K562 (cell line): ENCODE results near the gene ZNF292. TPM values are rescaled to one million over a fixed set of nuclear protein-coding genes. Genes with fewer than 3 reads are reported as not detected.
"Not testable (repeated sequence)": the region's sequence is repeated elsewhere in the genome, so short reads cannot be mapped to it uniquely, and the experiment has no call there.

ENCODE experiments used
- ATAC-seq: fragments of 200-7000 bp; cut with Tn5 transposase; 3 replicates; pipeline ENCODE4 v1.9.1; 2020; ENCODE audit warnings: moderate library complexity
- BruUV-seq: library from RNA; stranded (reverse); fragments of 400-500 nt; replicated peaks from 2 replicates; lab custom pipeline; 2021; lab: Mats Ljungman, UMichigan
- CTCF ChIA-PET: fragments of 300-600 bp; formaldehyde crosslinking; extraction: SDS; loops from one replicate; lab custom pipeline; 2021; ENCODE audit warnings: low intra/inter-chr PET ratio; lab: Yijun Ruan, JAX
- POLR2A ChIA-PET: fragments of 300-600, 350-650 bp; sonication (Branson Sonifier 250); formaldehyde crosslinking; extraction: SDS; loops from one replicate; lab custom pipeline; 2021; ENCODE audit warnings: antibody characterized with exemption, inconsistent platforms; lab: Yijun Ruan, JAX
- DNase-seq, 4 experiments: peaks; one replicate each; pipeline versions ENCODE4 v3.0.0 to v3.0.0-alpha.2; 2011 to 2018; ENCODE audit warnings: low spot score in 3 of 4, mixed read lengths in 3 of 4; ENCODE audit errors: extremely low read depth in 1 of 4
- FAIRE-seq: peaks from 2 replicates; lab custom pipeline; 2011; peaks lifted over from hg19 to GRCh38; lab: Jason Lieb, UNC
- H2AFZ ChIP-seq: 2 replicates; pipeline ENCODE4 v1.6.0; 2011; ENCODE audit warnings: low read depth, low read length, control low read depth, inconsistent platforms
- H3K27ac ChIP-seq: fragments of 200-600 bp; 3 replicates; pipeline ENCODE4 v1.8.0; 2011; ENCODE audit warnings: low read depth, mild to moderate bottlenecking, control low read depth, inconsistent platforms, low read length, moderate library complexity, mixed read lengths; ENCODE audit errors: extremely low read depth
- H3K27me3 ChIP-seq, 2 experiments: fragments of 300-600 bp in 1 of 2; 2 replicates in 1 of 2; 3 replicates in 1 of 2; pipeline versions ENCODE4 v1.6.0 to v1.8.0; 2011; ENCODE audit warnings: inconsistent platforms in 2 of 2, low read length in 2 of 2, mild to moderate bottlenecking in 1 of 2, mixed read lengths in 1 of 2, moderate library complexity in 1 of 2; ENCODE audit not compliant: control insufficient read depth in 2 of 2, insufficient read depth in 2 of 2
- H3K36me3 ChIP-seq: fragments of 300-600 bp; 3 replicates; pipeline ENCODE4 v1.8.0; 2011; ENCODE audit warnings: mild to moderate bottlenecking, low read length, inconsistent platforms; ENCODE audit not compliant: control insufficient read depth, insufficient read depth
- H3K4me1 ChIP-seq, 2 experiments: fragments of 200-600 bp in 1 of 2; replicated peaks in 1 of 2; 2 replicates in 1 of 2; 3 replicates in 1 of 2; pipeline versions ENCODE4 v1.5.1 to v1.8.0; 2011; ENCODE audit warnings: inconsistent platforms in 2 of 2, low read length in 2 of 2, mild to moderate bottlenecking in 1 of 2, mixed read lengths in 1 of 2, moderate library complexity in 1 of 2; ENCODE audit not compliant: control insufficient read depth in 2 of 2, insufficient read depth in 2 of 2
- H3K4me2 ChIP-seq: 2 replicates; pipeline ENCODE4 v1.6.1; 2011; ENCODE audit warnings: low read length, control low read depth, inconsistent platforms, mixed read lengths; ENCODE audit not compliant: insufficient read depth
- H3K4me3 ChIP-seq: fragments of 200-600 bp; sonication (generic), shearing (Covaris generic); 2 replicates; pipeline ENCODE4 v1.5.1; 2016; ENCODE audit warnings: control low read depth, inconsistent platforms
- H3K79me2 ChIP-seq: fragments of 200-600 bp; 3 replicates; pipeline ENCODE4 v1.8.0; 2011; ENCODE audit warnings: low read length, inconsistent platforms; ENCODE audit not compliant: control insufficient read depth, insufficient read depth
- H3K9ac ChIP-seq, 2 experiments: 2 replicates each; pipeline versions ENCODE4 v1.6.0 to v1.6.1; 2011; ENCODE audit warnings: low read depth in 2 of 2, low read length in 2 of 2, control low read depth in 1 of 2, inconsistent platforms in 1 of 2, mild to moderate bottlenecking in 1 of 2, mixed read lengths in 1 of 2; ENCODE audit not compliant: insufficient read depth in 1 of 2
- H3K9me1 ChIP-seq: one replicate; pipeline ENCODE4 v1.6.0; 2011; ENCODE audit warnings: inconsistent platforms, mild to moderate bottlenecking, low read length, moderate library complexity; ENCODE audit not compliant: control insufficient read depth, insufficient read depth
- H3K9me3 ChIP-seq: replicated peaks from 2 replicates; pipeline ENCODE4 v1.5.1; 2011; ENCODE audit warnings: low read depth, low read length, inconsistent platforms; ENCODE audit not compliant: control insufficient read depth, insufficient read depth
- H4K20me1 ChIP-seq: replicated peaks from 2 replicates; pipeline ENCODE4 v1.6.1; 2011; ENCODE audit warnings: low read length, inconsistent platforms, mixed read lengths; ENCODE audit not compliant: control insufficient read depth, insufficient read depth
- CBX5 ChIP-seq: IDR thresholded peaks from 2 replicates; pipeline ENCODE4 v1.6.1; 2014; ENCODE audit warnings: low read depth, borderline replicate concordance
- MAFG ChIP-seq: fragments of 450-650 bp; conservative IDR thresholded peaks from 2 replicates; pipeline ENCODE4 v1.6.1; 2016; ENCODE audit warnings: missing genetic modification characterization, missing compliant biosample characterization
- WGBS: fragments of 100-300 bp; shearing (Covaris generic); methylation state at CpG from one replicate; pipeline ENCODE4 v1.1.6; 2016; ENCODE audit warnings: low coverage, mixed read lengths; ENCODE audit not compliant: insufficient coverage; ENCODE audit errors: missing lambda C conversion rate; 5-methylcytosine and 5-hydroxymethylcytosine counted together
- in situ Hi-C: fragments of 300-500 bp; cut with MboI; formaldehyde crosslinking; loops from 4 replicates; pipeline ENCODE4 v1.15.0; 2018; ENCODE audit warnings: inconsistent platforms, mixed read lengths
- intact Hi-C: fragments of 100-400 bp; cut with micrococcal nuclease; formaldehyde crosslinking; loops from 2 replicates; pipeline ENCODE4 v1.14.2; 2022
- polyA plus RNA-seq, 8 experiments: library from polyadenylated mRNA; depleted of rRNA in 4 of 8; stranded (reverse) in 5 of 8; unstranded in 3 of 8; fragments of >200 nt; fragmentation: Nextera tagmentation in 2 of 8; fragmentation: Illumina TruSeq in 1 of 8; extraction: Ambion mirVana in 2 of 8; extraction: Trizol in 1 of 8; gene quantifications; 2 replicates each; pipeline versions ENCODE4 v1.2.1 to v1.2.3, GENCODE V29; 2011 to 2014; ENCODE audit warnings: inconsistent platforms in 1 of 8, missing spikeins in 1 of 8
- total RNA-seq, 7 experiments: library from RNA; depleted of rRNA in 6 of 7; stranded (reverse); fragments of >200 nt in 6 of 7; fragmentation: Illumina TruSeq in 2 of 7; extraction: Trizol in 2 of 7; gene quantifications; 2 replicates each; pipeline versions ENCODE4 v1.2.1 to v1.2.3, GENCODE V29; 2011 to 2021; ENCODE audit warnings: low replicate concordance in 1 of 7
- TF ChIP-seq, protein P1 (sequence below), 3 experiments: IDR thresholded peaks in 2 of 3; conservative IDR thresholded peaks in 1 of 3; 2 replicates each; pipeline ENCODE4 v1.5.1; 2011 to 2012; ENCODE audit warnings: low read length in 3 of 3, mild to moderate bottlenecking in 3 of 3, control low read depth in 2 of 3, improper control_type of control experiment in 1 of 3, inconsistent platforms in 1 of 3, low read depth in 1 of 3, mixed read lengths in 1 of 3, moderate library complexity in 1 of 3; ENCODE audit not compliant: insufficient read depth in 2 of 3

Gene ZNF292
- total and polyA plus RNA-seq, 9 of the 15 experiments (the other 6 are each of a cell fraction or from before 2014, with no cell fraction given): 4.4 to 17.1 (median 12.8) TPM

DNA sequence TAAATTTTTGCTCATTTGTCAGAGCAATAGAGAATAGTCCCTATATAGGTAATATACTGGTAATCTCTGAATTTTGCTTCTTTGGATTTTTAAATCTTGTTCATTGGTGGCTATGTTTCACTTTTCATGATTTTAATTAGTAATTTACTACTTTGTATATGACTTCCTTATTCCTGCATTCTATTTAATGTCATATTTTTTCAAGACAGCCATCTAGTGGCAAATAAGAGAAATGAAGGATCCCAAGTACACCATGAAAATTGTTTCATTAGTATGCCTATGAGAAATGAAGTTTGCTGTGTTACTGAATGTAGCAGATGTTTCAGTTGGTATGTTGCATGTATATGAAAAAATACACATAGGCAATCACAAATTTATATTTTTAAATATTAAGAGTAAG, 82.4 kb downstream of the ZNF292 start (continued):
- TF ChIP-seq, protein P1, sequence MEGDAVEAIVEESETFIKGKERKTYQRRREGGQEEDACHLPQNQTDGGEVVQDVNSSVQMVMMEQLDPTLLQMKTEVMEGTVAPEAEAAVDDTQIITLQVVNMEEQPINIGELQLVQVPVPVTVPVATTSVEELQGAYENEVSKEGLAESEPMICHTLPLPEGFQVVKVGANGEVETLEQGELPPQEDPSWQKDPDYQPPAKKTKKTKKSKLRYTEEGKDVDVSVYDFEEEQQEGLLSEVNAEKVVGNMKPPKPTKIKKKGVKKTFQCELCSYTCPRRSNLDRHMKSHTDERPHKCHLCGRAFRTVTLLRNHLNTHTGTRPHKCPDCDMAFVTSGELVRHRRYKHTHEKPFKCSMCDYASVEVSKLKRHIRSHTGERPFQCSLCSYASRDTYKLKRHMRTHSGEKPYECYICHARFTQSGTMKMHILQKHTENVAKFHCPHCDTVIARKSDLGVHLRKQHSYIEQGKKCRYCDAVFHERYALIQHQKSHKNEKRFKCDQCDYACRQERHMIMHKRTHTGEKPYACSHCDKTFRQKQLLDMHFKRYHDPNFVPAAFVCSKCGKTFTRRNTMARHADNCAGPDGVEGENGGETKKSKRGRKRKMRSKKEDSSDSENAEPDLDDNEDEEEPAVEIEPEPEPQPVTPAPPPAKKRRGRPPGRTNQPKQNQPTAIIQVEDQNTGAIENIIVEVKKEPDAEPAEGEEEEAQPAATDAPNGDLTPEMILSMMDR (IDR thresholded peaks at IDR 0.05 in 2 of 3, conservative IDR thresholded peaks at IDR 0.05 in 1 of 3; ENCODE audit: insufficient read depth in 2 of 3, low read depth in 1 of 3, low read length in 3 of 3): peak; percentile 15 to 51 (median 24); a peak in 3 of 6 replicates
- TF ChIP-seq CBX5 (no peak), MAFG (tag) (no peak)

DNA sequence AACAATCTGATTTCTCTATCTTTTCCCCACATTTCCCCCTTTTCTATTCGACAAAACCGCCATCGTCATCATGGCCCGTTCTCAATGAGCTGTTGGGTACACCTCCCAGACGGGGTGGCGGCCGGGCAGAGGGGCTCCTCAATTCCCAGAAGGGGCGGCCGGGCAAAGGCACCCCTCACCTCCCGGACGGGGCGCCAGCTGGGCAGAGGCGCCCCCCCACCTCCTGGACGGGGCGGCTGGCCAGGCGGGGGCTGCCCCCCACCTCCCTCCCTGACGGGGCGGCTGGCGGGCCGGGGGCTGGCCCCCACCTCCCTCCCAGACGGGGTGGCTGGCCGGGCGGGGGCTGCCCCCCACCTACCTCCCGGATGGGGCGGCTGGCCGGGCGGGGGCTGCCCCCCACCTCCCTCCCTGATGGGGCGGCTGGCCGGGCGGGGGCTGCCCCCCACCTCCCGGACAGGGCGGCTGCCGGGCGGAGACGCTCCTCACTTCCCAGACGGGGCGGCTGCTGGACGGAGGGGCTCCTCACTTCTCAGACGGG, 83.8 kb downstream of the ZNF292 start:
- H3K9ac ChIP-seq, H2AFZ ChIP-seq, BruUV-seq, intact Hi-C loops, H3K9me3 ChIP-seq, ATAC-seq, H4K20me1 ChIP-seq, H3K4me3 ChIP-seq, FAIRE-seq, H3K9me1 ChIP-seq, DNase-seq, CTCF ChIA-PET, H3K27ac ChIP-seq, POLR2A ChIA-PET, H3K79me2 ChIP-seq, in situ Hi-C loops, H3K4me1 ChIP-seq, H3K27me3 ChIP-seq, H3K4me2 ChIP-seq: not testable (repeated sequence)
- peaks cover 31% of the 10 kb centered on the region for H3K36me3 ChIP-seq
- WGBS: 100% methylated on average over 5 of the region's 39 CpGs
